Hepatocyte (in vitro differentiated cells): ENCODE measurements around the gene ATP13A2. TPM values are rescaled to one million over a fixed set of nuclear protein-coding genes. Genes with fewer than 3 reads are reported as not detected.

Experiments
- DNase-seq: peaks from one replicate; pipeline ENCODE4 v3.0.0-alpha.2; 2016; ENCODE audit warnings: low spot score
- H2AFZ ChIP-seq: fragments of 200-600 bp; sonication (generic); 2 replicates; pipeline ENCODE4 v1.6.0; 2016; ENCODE audit warnings: antibody characterized with exemption, mild to moderate bottlenecking
- H3K27ac ChIP-seq: fragments of 200-600 bp; sonication (generic); 2 replicates; pipeline ENCODE4 v1.5.1; 2016; ENCODE audit warnings: mild to moderate bottlenecking
- H3K27me3 ChIP-seq: fragments of 200-600 bp; sonication (generic); 2 replicates; pipeline ENCODE4 v1.6.1; 2016
- H3K36me3 ChIP-seq: fragments of 200-600 bp; sonication (generic); replicated peaks from 2 replicates; pipeline ENCODE4 v1.5.1; 2016; ENCODE audit warnings: low read depth; ENCODE audit not compliant: insufficient read depth
- H3K4me1 ChIP-seq: fragments of 200-600 bp; sonication (generic); 2 replicates; pipeline ENCODE4 v1.5.1; 2016; ENCODE audit warnings: mild to moderate bottlenecking, moderate library complexity; ENCODE audit not compliant: insufficient read depth
- H3K4me2 ChIP-seq: fragments of 200-600 bp; sonication (generic); 2 replicates; pipeline ENCODE4 v1.6.0; 2016
- H3K4me3 ChIP-seq: fragments of 200-600 bp; sonication (generic); 2 replicates; pipeline ENCODE4 v1.5.1; 2016; ENCODE audit warnings: mild to moderate bottlenecking
- H3K79me2 ChIP-seq: fragments of 200-600 bp; sonication (generic); 2 replicates; pipeline ENCODE4 v1.6.0; 2017; ENCODE audit warnings: mild to moderate bottlenecking
- H3K9me2 ChIP-seq: fragments of 200-600 bp; sonication (generic); replicated peaks from 2 replicates; pipeline ENCODE4 v1.6.0; 2017; ENCODE audit warnings: mild to moderate bottlenecking; ENCODE audit not compliant: insufficient read depth
- H3K9me3 ChIP-seq: fragments of 200-600 bp; sonication (generic); 2 replicates; pipeline ENCODE4 v1.5.1; 2016; ENCODE audit warnings: low read depth, mild to moderate bottlenecking
- H4K20me1 ChIP-seq: fragments of 200-600 bp; sonication (generic); 2 replicates; pipeline ENCODE4 v1.6.0; 2016; ENCODE audit warnings: mild to moderate bottlenecking; ENCODE audit not compliant: insufficient read depth, poor library complexity, severe bottlenecking
- EZH2 ChIP-seq: fragments of 200-600 bp; sonication (generic); IDR thresholded peaks from 2 replicates; pipeline ENCODE4 v1.6.1; 2016; ENCODE audit warnings: antibody characterized with exemption, mild to moderate bottlenecking, borderline replicate concordance
- EZH2phosphoT487 ChIP-seq: fragments of 200-600 bp; sonication (generic); IDR thresholded peaks from one replicate; pipeline ENCODE4 v1.6.1; 2018; ENCODE audit warnings: antibody characterized with exemption, mild to moderate bottlenecking, low read depth, moderate library complexity; ENCODE audit not compliant: unreplicated experiment, severe bottlenecking
- WGBS: methylation state at CpG from one replicate; pipeline ENCODE4 v1.1.6; 2016; ENCODE audit warnings: low lambda C conversion rate; ENCODE audit errors: missing lambda C conversion rate; 5-methylcytosine and 5-hydroxymethylcytosine counted together
- polyA plus RNA-seq: library from polyadenylated mRNA; unstranded; fragments of >200 nt; fragmentation: Nextera tagmentation; extraction: Ambion mirVana; gene quantifications from 2 replicates; pipeline ENCODE4 v1.2.1, GENCODE V29; 2016
- total RNA-seq: library from RNA; depleted of rRNA; stranded (reverse); fragments of >200 nt; gene quantifications from 2 replicates; pipeline ENCODE4 v1.2.3, GENCODE V29; 2014
- TF ChIP-seq, protein P1 (sequence below): fragments of 200-600 bp; sonication (generic); IDR thresholded peaks from 2 replicates; pipeline ENCODE4 v1.5.1; 2016; ENCODE audit warnings: antibody characterized with exemption, mild to moderate bottlenecking; ENCODE audit not compliant: poor library complexity

ATP13A2 gene
- total and polyA plus RNA-seq, 2 experiments from 2014 or later, result 30.0 to 52.3 TPM

DNA sequence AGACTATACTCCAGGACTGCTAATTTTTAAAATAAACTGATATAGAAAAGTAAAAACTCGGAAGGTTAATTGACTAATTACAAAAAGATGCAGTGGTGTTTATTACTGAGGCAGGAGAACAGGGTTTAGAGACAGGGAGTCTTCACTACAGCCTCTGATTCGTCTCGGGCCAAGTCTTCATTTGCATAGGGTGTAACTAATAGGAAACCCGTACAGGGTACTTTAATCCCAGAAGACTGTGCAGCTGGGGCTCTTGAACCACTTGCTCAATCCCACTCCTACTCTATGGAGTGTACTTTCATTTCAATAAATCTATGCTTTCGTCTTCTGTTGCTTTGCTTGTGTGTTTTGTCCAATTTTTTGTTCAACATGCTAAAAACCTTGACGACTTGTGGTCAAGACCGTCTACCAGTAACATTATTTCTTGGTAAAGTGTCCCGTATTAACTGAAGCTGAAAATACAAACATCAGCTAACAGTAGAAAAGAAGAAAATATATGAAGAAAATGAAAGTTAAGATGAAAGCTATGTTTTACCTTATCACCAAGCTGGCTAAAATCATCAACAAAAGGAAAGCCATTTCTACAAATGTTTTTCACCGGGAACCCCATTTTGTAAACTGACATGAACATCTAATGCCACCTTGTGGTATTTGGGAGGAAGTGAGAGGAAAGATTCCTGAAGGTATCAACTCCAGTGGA lies 34.1 kb upstream of the ATP13A2 start:
- H2AFZ ChIP-seq, result peak overlapping the region; percentile 3
- peaks cover 4% of the 10 kb centered on the region for H3K36me3 ChIP-seq
- H3K9me3 ChIP-seq, result no peaks in the 10 kb centered on the region
- peak overlapping the region; percentile 65 for H3K4me2 ChIP-seq
- H3K79me2 ChIP-seq, result peaks cover 61% of the 10 kb centered on the region
- H4K20me1 ChIP-seq, result peaks cover 4% of the 10 kb centered on the region
- WGBS, result 57% methylated on average over 9 of the region's 9 CpGs
- no peak overlapping the region for H3K4me3 ChIP-seq
- no peaks in the 10 kb centered on the region for H3K9me2 ChIP-seq
- no peaks in the 10 kb centered on the region for H3K27me3 ChIP-seq
- no peaks in the 10 kb centered on the region for H3K4me1 ChIP-seq
- DNase-seq, result peak; percentile 72
- TF ChIP-seq EZH2 (no peak), EZH2phosphoT487 (no peak)
- TF ChIP-seq, protein P1, sequence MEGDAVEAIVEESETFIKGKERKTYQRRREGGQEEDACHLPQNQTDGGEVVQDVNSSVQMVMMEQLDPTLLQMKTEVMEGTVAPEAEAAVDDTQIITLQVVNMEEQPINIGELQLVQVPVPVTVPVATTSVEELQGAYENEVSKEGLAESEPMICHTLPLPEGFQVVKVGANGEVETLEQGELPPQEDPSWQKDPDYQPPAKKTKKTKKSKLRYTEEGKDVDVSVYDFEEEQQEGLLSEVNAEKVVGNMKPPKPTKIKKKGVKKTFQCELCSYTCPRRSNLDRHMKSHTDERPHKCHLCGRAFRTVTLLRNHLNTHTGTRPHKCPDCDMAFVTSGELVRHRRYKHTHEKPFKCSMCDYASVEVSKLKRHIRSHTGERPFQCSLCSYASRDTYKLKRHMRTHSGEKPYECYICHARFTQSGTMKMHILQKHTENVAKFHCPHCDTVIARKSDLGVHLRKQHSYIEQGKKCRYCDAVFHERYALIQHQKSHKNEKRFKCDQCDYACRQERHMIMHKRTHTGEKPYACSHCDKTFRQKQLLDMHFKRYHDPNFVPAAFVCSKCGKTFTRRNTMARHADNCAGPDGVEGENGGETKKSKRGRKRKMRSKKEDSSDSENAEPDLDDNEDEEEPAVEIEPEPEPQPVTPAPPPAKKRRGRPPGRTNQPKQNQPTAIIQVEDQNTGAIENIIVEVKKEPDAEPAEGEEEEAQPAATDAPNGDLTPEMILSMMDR, result peak; percentile 78
- peak overlapping the region; percentile 20 for H3K27ac ChIP-seq

DNA sequence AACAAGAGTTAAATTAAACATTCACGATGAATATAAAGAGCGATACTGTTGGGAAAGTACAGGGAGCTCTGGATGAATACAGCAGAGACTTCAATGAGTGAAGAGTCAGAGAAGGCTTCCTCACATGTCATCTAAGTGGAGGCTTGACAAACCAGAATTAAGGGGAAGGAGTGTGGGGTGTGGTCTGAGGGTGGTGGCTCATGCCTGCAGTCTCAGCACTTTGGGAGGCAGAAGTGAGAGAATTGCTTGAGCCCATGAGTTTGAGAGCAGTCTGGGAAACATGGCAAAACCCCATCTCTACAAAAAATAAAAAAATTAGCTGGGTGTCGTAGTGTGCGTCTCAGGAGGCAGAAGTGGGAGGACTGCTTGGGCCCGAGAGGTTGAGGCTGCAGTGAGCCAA lies 33.4 kb upstream of the ATP13A2 start:
- Histone ChIP-seq H3K36me3 (peaks cover 4% of the 10 kb centered on the region), H3K4me1 (no peaks in the 10 kb centered on the region), H3K27me3 (no peaks in the 10 kb centered on the region), H2AFZ (no peak overlapping the region), H4K20me1 (peaks cover 4% of the 10 kb centered on the region), H3K4me2 (no peak overlapping the region), H3K4me3 (no peak overlapping the region), H3K9me2 (no peaks in the 10 kb centered on the region), H3K27ac (no peak overlapping the region), H3K9me3 (no peaks in the 10 kb centered on the region), H3K79me2 (peaks cover 55% of the 10 kb centered on the region)
- TF ChIP-seq, protein P1, result no peak
- TF ChIP-seq EZH2phosphoT487 (no peak), EZH2 (no peak)
- 88% methylated on average over 5 of the region's 5 CpGs for WGBS
- DNase-seq, result no peak

DNA sequence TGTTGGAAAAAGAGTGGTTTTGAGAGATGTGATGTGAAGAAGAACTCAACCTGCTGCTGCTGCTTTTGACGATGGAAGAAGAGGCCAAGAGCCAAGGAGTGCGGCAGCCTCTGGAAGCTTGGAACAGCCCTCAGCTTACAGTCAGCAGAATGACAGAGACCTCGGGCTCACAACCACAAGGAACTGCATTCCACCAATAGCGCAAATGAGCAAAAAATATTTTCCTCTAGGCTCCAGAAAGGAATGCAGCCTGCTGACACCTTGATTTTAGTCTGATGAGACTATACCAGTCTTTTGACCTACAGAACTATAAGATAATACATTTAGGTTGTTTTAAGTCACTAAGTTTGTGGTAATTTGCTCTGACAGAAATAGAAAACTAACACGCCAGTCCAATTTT lies 31.9 kb upstream of the ATP13A2 start:
- Histone ChIP-seq H4K20me1 (peaks cover 4% of the 10 kb centered on the region), H3K4me1 (no peaks in the 10 kb centered on the region), H3K79me2 (peaks cover 46% of the 10 kb centered on the region), H3K27ac (no peak overlapping the region), H3K4me3 (no peak overlapping the region), H3K4me2 (no peak overlapping the region), H3K36me3 (peaks cover 4% of the 10 kb centered on the region), H3K9me2 (no peaks in the 10 kb centered on the region), H3K27me3 (no peaks in the 10 kb centered on the region), H2AFZ (no peak overlapping the region), H3K9me3 (no peaks in the 10 kb centered on the region)
- no peak for DNase-seq
- WGBS, result 88% methylated on average over 5 of the region's 5 CpGs
- no peak for TF ChIP-seq EZH2
- no peak for TF ChIP-seq EZH2phosphoT487
- TF ChIP-seq, protein P1, result no peak
